HG02884 (cell line): Measurements from ENCODE around the gene FAM170B.

Experiments
- ATAC-seq: cut with Tn5 transposase; IDR thresholded peaks from one replicate; pipeline ENCODE4 v1.9.1; 2021; ENCODE audit warnings: mild to moderate bottlenecking, moderate library complexity; ENCODE audit not compliant: unreplicated experiment

The FAM170B gene

GRCh38 chr10:49128854-49129253 lies 5.0 kb downstream of the FAM170B start:
- ATAC-seq, result no peak

- no peak for ATAC-seq
Observed at GRCh38 chr10:49123981-49124950, 9.6 kb downstream of the FAM170B start.

- no peak for ATAC-seq
Observed at GRCh38 chr10:49120911-49121310, 12.9 kb downstream of the FAM170B start.

- ATAC-seq, result no peak
Observed at GRCh38 chr10:49119746-49120145, 14.1 kb downstream of the FAM170B start.

- no peak for ATAC-seq
Observed at GRCh38 chr10:49118430-49119074, 15.3 kb downstream of the FAM170B start.

- ATAC-seq, result no peak
Observed at GRCh38 chr10:49117376-49118070, 16.3 kb downstream of the FAM170B start.

GRCh38 chr10:49116509-49117375 lies 17.1 kb downstream of the FAM170B start:
- no peak for ATAC-seq

- no peak for ATAC-seq
Observed at GRCh38 chr10:49115796-49116508, 17.9 kb downstream of the FAM170B start.

- no peak for ATAC-seq
Observed at GRCh38 chr10:49115015-49115795, 18.6 kb downstream of the FAM170B start, which contains the start of gene VSTM4. TSS of gene VSTM4 (minus strand) at chr10:49115522. CDS start at chr10:49115485, 37 bp downstream.

- no peak for ATAC-seq
Observed at GRCh38 chr10:49114718-49115014, 19.2 kb downstream of the FAM170B start.

GRCh38 chr10:49113741-49114141 lies 20.1 kb downstream of the FAM170B start:
- no peak for ATAC-seq

GRCh38 chr10:49112851-49113250 lies 21.0 kb downstream of the FAM170B start:
- no peak for ATAC-seq

- ATAC-seq, result no peak
Observed at GRCh38 chr10:49112098-49112497, 21.7 kb downstream of the FAM170B start.

GRCh38 chr10:49111320-49111698 lies 22.5 kb downstream of the FAM170B start:
- no peak for ATAC-seq

- no peak for ATAC-seq
Observed at GRCh38 chr10:49110684-49111319, 23.0 kb downstream of the FAM170B start.

GRCh38 chr10:49109669-49110340 lies 24.0 kb downstream of the FAM170B start:
- ATAC-seq, result no peak

GRCh38 chr10:49108656-49109055 lies 25.2 kb downstream of the FAM170B start:
- no peak for ATAC-seq

GRCh38 chr10:49107887-49108267 lies 25.9 kb downstream of the FAM170B start:
- ATAC-seq, result no peak
